ENCODE results near the gene PLEKHM3. TPM values are rescaled to one million over a fixed set of nuclear protein-coding genes. Genes with fewer than 3 reads are reported as not detected.

Gene PLEKHM3
- total and polyA plus RNA-seq, 2 of the 4 experiments (the other 2 are of a cell fraction), result 2.4 to 11.3 TPM

GRCh38 chr2:207784898-207785297, 240.4 kb downstream of the PLEKHM3 start:
- H2AFZ ChIP-seq (replicated peaks; ENCODE audit: low read length, poor library complexity), result no peak overlapping the region
- no peak overlapping the region for H3K9ac ChIP-seq (ENCODE audit: low read depth, low read length)
- H3K56ac ChIP-seq (ENCODE audit: extremely low read depth, insufficient read depth, low read length), result no peak overlapping the region
- no peaks in the 10 kb centered on the region for H4K20me1 ChIP-seq (ENCODE audit: insufficient read depth, low read length)
- H2AK9ac ChIP-seq (replicated peaks; ENCODE audit: low read depth, low read length, poor library complexity), result no peak overlapping the region
- peak; percentile 57; the same call in 1 of the 2 replicates for TF ChIP-seq CEBPB (IDR thresholded peaks at IDR 0.05; ENCODE audit: low read depth, low read length)
- TF ChIP-seq, protein P1, sequence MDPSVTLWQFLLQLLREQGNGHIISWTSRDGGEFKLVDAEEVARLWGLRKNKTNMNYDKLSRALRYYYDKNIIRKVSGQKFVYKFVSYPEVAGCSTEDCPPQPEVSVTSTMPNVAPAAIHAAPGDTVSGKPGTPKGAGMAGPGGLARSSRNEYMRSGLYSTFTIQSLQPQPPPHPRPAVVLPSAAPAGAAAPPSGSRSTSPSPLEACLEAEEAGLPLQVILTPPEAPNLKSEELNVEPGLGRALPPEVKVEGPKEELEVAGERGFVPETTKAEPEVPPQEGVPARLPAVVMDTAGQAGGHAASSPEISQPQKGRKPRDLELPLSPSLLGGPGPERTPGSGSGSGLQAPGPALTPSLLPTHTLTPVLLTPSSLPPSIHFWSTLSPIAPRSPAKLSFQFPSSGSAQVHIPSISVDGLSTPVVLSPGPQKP (IDR thresholded peaks at IDR 0.05; ENCODE audit: borderline replicate concordance, low read depth, low read length), result no peak
- dilution Hi-C loops (cut with HindIII; ENCODE audit: low sequenced_read_pairs, unreplicated experiment), result no loop called here
- whole genome bisulfite sequencing, 2 experiments (ENCODE audit: extremely low coverage in 2 of 2, insufficient read length in 1 of 2), result 75% methylated on average over 2 of the region's 5 CpGs; no CpG with 5 or more reads in 1 of the 2 experiments
- no peak overlapping the region for H3K4me3 ChIP-seq (ENCODE audit: insufficient read depth, low read depth, low read length)
- no peaks in the 10 kb centered on the region for H3K4me1 ChIP-seq (ENCODE audit: control insufficient read depth, insufficient read depth, low read length)
- ChIA-PET CTCF (interaction anchor here (1.7 kb wide), 1 partner anchor 255 kb away, joined by 4 read pairs; no protein-coding TSS in a partner anchor), POLR2A (ENCODE audit: unreplicated experiment) (no interaction called here)
- no peak overlapping the region for H2BK120ac ChIP-seq (ENCODE audit: low read depth, low read length)
- H2AK5ac ChIP-seq (ENCODE audit: low read depth, low read length), result no peak overlapping the region
- H4K91ac ChIP-seq (ENCODE audit: insufficient read depth, low read depth, low read length), result no peak overlapping the region
- H3K23ac ChIP-seq (ENCODE audit: low read depth, low read length), result no peak overlapping the region
- in situ Hi-C loops (cut with MboI; ENCODE audit: low sequenced_read_pairs), result no loop called here
- H3K79me1 ChIP-seq (ENCODE audit: low read depth in 1 of 2, low read length in 2 of 2), result no peaks in the 10 kb centered on the region
- intact Hi-C loops (cut with micrococcal nuclease), result no loop called here
- H3K27me3 ChIP-seq (ENCODE audit: control insufficient read depth, insufficient read depth, low read length), result peaks cover 16% of the 10 kb centered on the region
- H2BK15ac ChIP-seq (ENCODE audit: low read depth, low read length), result no peak overlapping the region
- no peak overlapping the region for H4K8ac ChIP-seq (ENCODE audit: low read depth in 2 of 2, low read length in 2 of 2)
- H3K9me3 ChIP-seq (ENCODE audit: control insufficient read depth, insufficient read depth, low read length), result no peaks in the 10 kb centered on the region
- no peak overlapping the region for H2BK20ac ChIP-seq (ENCODE audit: low read depth, low read length)
- H4K5ac ChIP-seq (ENCODE audit: low read depth, low read length), result no peak overlapping the region
- no peak overlapping the region for H3K14ac ChIP-seq (replicated peaks; ENCODE audit: low read depth, low read length)
- DNase-seq (no peak), ATAC-seq (ENCODE audit: low read depth) (no peak)
- BruUV-seq (replicated peaks), result no TSS peak
- no peak overlapping the region for H3K4ac ChIP-seq (ENCODE audit: low read depth, low read length)
- no peak overlapping the region for H3K27ac ChIP-seq (ENCODE audit: insufficient read depth, low read length)
- H3K36me3 ChIP-seq (ENCODE audit: control insufficient read depth, insufficient read depth, low read length), result no peaks in the 10 kb centered on the region
- H3K9me1 ChIP-seq (ENCODE audit: insufficient read depth, low read length), result 0 out of 2 replicates have a peak, but pooled peaks cover 2% of the 10 kb centered on the region
- H3K18ac ChIP-seq (ENCODE audit: low read depth, low read length), result no peak overlapping the region
- no peak overlapping the region for H3K4me2 ChIP-seq (ENCODE audit: low read depth, low read length)
- H2BK5ac ChIP-seq (ENCODE audit: low read depth, low read length, poor library complexity, severe bottlenecking), result no peak overlapping the region

Data from IMR-90 (cell line).